K562 (cell line): ENCODE results near the gene LPIN2. TPM values are rescaled to one million over a fixed set of nuclear protein-coding genes. Genes with fewer than 3 reads are reported as not detected.

Source experiments
- GABPB1 ChIP-seq: sonication (generic); formaldehyde crosslinking; IDR thresholded peaks from 2 replicates; pipeline ENCODE4 v1.8.0; 2022; ENCODE audit warnings: mild to moderate bottlenecking, missing genetic modification reagents
- LCOR ChIP-seq: sonication (generic); formaldehyde crosslinking; IDR thresholded peaks from 2 replicates; pipeline ENCODE4 v1.8.0; 2022; ENCODE audit warnings: mild to moderate bottlenecking, missing genetic modification reagents
- MED1 ChIP-seq: sonication (generic); formaldehyde crosslinking; IDR thresholded peaks from 2 replicates; pipeline ENCODE4 v1.8.1; 2023; ENCODE audit warnings: missing genetic modification reagents, borderline replicate concordance
- PHB2 ChIP-seq: fragments of 450-650 bp; IDR thresholded peaks from 2 replicates; pipeline ENCODE4 v1.6.1; 2017; ENCODE audit warnings: low read depth
- POLR3A ChIP-seq: IDR thresholded peaks from 2 replicates; pipeline ENCODE4 v1.6.1; 2011; ENCODE audit warnings: borderline replicate concordance, mild to moderate bottlenecking, moderate library complexity; ENCODE audit not compliant: insufficient read length, insufficient read depth; ENCODE audit errors: extremely low read depth
- RFX7 ChIP-seq: fragments of 250-450 bp; sonication (Bioruptor Pico); IDR thresholded peaks from 2 replicates; pipeline ENCODE4 v1.5.1; 2021; ENCODE audit warnings: mild to moderate bottlenecking
- SMARCB1 ChIP-seq: IDR thresholded peaks from 2 replicates; pipeline ENCODE4 v1.6.1; 2011; ENCODE audit warnings: improper control_type of control experiment, low read depth; ENCODE audit not compliant: insufficient read length
- TRIM28 ChIP-seq: fragments of 450-650 bp; IDR thresholded peaks from 2 replicates; pipeline ENCODE4 v1.6.1; 2017
- XRCC4 ChIP-seq: IDR thresholded peaks from one replicate; pipeline ENCODE4 v1.6.1; 2011; ENCODE audit not compliant: insufficient read depth, insufficient read length; ENCODE audit errors: extremely low read depth
- YY1 ChIP-seq, 3 experiments: IDR thresholded peaks; 2 replicates each; pipeline ENCODE4 v1.6.1; 2011; ENCODE audit warnings: low read length in 2 of 3, mild to moderate bottlenecking in 2 of 3, moderate library complexity in 2 of 3, borderline replicate concordance in 1 of 3, control low read depth in 1 of 3, low read depth in 1 of 3; ENCODE audit not compliant: insufficient read depth in 3 of 3, insufficient replicate concordance in 2 of 3, control insufficient read depth in 1 of 3, insufficient read length in 1 of 3; ENCODE audit errors: extremely low read depth in 1 of 3
- polyA plus RNA-seq, 8 experiments: library from polyadenylated mRNA; depleted of rRNA in 4 of 8; stranded (reverse) in 5 of 8; unstranded in 3 of 8; fragments of >200 nt; fragmentation: Nextera tagmentation in 2 of 8; fragmentation: Illumina TruSeq in 1 of 8; extraction: Ambion mirVana in 2 of 8; extraction: Trizol in 1 of 8; gene quantifications; 2 replicates each; pipeline versions ENCODE4 v1.2.1 to v1.2.3, GENCODE V29; 2011 to 2014; ENCODE audit warnings: inconsistent platforms in 1 of 8, missing spikeins in 1 of 8
- total RNA-seq, 7 experiments: library from RNA; depleted of rRNA in 6 of 7; stranded (reverse); fragments of >200 nt in 6 of 7; fragmentation: Illumina TruSeq in 2 of 7; extraction: Trizol in 2 of 7; gene quantifications; 2 replicates each; pipeline versions ENCODE4 v1.2.1 to v1.2.3, GENCODE V29; 2011 to 2021; ENCODE audit warnings: low replicate concordance in 1 of 7
- TF ChIP-seq, protein P1 (sequence below): fragments of 450-650 bp; IDR thresholded peaks from 2 replicates; pipeline ENCODE4 v1.6.1; 2016; ENCODE audit warnings: missing biosample characterization, missing genetic modification characterization
- TF ChIP-seq, protein P2 (sequence below): fragments of 450-650 bp; IDR thresholded peaks from 2 replicates; pipeline ENCODE4 v1.6.1; 2018; ENCODE audit warnings: mild to moderate bottlenecking, low read depth; ENCODE audit not compliant: partially characterized antibody
- TF ChIP-seq, protein P3 (sequence below): fragments of 450-650 bp; formaldehyde crosslinking; conservative IDR thresholded peaks from 2 replicates; pipeline ENCODE4 v1.4.0; 2022; ENCODE audit warnings: mild to moderate bottlenecking, missing genetic modification characterization
- TF ChIP-seq, protein P4 (sequence below), 2 experiments: fragments of 450-650 bp; formaldehyde crosslinking in 1 of 2; IDR thresholded peaks; 2 replicates each; pipeline versions ENCODE4 v1.4.0 to v1.6.1; 2014 to 2020; ENCODE audit warnings: mild to moderate bottlenecking in 2 of 2, borderline replicate concordance in 1 of 2, low read depth in 1 of 2

LPIN2 gene
- total and polyA plus RNA-seq, 9 of the 15 experiments (the other 6 are each of a cell fraction or from before 2014, with no cell fraction given) = 5.2 to 34.8 (median 24.6) TPM

DNA sequence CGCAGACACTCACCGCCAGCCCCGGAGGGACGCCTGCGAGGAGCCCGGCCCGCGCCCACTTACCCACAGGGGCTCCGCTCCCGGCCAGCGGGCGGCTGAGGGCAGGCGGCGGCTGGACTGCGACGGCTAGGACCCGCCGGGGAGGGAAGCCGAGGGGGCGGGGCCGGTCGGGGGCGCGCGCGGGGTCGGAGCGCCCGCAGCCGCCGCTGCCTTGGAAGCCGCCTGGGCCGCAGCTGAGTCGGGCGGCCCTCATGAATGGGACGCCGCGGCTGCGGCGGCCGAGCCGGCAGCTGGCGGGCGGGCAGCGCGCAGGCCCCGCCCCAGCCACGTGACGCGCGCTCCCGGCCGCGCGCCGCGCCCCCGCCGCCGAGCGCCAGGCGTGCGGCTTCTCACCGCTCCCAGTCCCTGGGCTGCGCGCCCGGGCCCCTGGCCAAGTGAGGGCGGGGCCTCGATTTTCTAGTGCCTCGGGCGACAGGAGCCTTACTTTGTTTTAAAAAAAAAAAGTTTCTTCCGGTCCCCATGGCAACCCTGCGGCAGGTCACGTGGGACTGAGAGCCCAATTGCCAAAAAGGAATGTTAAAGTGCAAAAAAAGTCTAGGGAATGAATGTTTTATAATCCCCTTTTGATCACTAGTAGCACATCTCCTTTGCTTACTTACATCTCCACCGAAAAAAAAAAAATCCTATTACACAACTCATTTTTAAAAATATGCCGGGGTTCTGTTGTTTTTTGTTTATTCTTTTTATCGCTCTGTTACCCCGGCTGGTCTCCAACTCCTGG, at the start of gene LPIN2 (continued):
- peak in 2 of 3 experiments; percentile 74 to 87 for TF ChIP-seq YY1 (IDR thresholded peaks at IDR 0.05; ENCODE audit: borderline replicate concordance in 1 of 3, control insufficient read depth in 1 of 3, extremely low read depth in 1 of 3, insufficient read depth in 3 of 3, insufficient read length in 1 of 3, insufficient replicate concordance in 2 of 3, low read depth in 1 of 3, low read length in 2 of 3)
- no peak for TF ChIP-seq XRCC4
- TF ChIP-seq, protein P1, sequence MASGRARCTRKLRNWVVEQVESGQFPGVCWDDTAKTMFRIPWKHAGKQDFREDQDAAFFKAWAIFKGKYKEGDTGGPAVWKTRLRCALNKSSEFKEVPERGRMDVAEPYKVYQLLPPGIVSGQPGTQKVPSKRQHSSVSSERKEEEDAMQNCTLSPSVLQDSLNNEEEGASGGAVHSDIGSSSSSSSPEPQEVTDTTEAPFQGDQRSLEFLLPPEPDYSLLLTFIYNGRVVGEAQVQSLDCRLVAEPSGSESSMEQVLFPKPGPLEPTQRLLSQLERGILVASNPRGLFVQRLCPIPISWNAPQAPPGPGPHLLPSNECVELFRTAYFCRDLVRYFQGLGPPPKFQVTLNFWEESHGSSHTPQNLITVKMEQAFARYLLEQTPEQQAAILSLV = no peak
- no peak for TF ChIP-seq MED1 (CRISPR knock-in tag)
- no peak for TF ChIP-seq TRIM28
- no peak for TF ChIP-seq LCOR (CRISPR knock-in tag)
- no peak for TF ChIP-seq GABPB1 (CRISPR knock-in tag)
- no peak for TF ChIP-seq PHB2
- TF ChIP-seq SMARCB1 = no peak
- TF ChIP-seq, protein P2, sequence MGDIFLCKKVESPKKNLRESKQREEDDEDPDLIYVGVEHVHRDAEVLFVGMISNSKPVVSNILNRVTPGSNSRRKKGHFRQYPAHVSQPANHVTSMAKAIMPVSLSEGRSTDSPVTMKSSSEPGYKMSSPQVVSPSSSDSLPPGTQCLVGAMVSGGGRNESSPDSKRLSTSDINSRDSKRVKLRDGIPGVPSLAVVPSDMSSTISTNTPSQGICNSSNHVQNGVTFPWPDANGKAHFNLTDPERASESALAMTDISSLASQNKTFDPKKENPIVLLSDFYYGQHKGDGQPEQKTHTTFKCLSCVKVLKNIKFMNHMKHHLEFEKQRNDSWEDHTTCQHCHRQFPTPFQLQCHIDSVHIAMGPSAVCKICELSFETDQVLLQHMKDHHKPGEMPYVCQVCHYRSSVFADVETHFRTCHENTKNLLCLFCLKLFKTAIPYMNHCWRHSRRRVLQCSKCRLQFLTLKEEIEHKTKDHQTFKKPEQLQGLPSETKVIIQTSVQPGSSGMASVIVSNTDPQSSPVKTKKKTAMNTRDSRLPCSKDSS = no peak
- no peak for TF ChIP-seq POLR3A
- TF ChIP-seq, protein P3, sequence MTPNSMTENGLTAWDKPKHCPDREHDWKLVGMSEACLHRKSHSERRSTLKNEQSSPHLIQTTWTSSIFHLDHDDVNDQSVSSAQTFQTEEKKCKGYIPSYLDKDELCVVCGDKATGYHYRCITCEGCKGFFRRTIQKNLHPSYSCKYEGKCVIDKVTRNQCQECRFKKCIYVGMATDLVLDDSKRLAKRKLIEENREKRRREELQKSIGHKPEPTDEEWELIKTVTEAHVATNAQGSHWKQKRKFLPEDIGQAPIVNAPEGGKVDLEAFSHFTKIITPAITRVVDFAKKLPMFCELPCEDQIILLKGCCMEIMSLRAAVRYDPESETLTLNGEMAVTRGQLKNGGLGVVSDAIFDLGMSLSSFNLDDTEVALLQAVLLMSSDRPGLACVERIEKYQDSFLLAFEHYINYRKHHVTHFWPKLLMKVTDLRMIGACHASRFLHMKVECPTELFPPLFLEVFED (CRISPR knock-in tag) = no peak
- TF ChIP-seq, protein P4, sequence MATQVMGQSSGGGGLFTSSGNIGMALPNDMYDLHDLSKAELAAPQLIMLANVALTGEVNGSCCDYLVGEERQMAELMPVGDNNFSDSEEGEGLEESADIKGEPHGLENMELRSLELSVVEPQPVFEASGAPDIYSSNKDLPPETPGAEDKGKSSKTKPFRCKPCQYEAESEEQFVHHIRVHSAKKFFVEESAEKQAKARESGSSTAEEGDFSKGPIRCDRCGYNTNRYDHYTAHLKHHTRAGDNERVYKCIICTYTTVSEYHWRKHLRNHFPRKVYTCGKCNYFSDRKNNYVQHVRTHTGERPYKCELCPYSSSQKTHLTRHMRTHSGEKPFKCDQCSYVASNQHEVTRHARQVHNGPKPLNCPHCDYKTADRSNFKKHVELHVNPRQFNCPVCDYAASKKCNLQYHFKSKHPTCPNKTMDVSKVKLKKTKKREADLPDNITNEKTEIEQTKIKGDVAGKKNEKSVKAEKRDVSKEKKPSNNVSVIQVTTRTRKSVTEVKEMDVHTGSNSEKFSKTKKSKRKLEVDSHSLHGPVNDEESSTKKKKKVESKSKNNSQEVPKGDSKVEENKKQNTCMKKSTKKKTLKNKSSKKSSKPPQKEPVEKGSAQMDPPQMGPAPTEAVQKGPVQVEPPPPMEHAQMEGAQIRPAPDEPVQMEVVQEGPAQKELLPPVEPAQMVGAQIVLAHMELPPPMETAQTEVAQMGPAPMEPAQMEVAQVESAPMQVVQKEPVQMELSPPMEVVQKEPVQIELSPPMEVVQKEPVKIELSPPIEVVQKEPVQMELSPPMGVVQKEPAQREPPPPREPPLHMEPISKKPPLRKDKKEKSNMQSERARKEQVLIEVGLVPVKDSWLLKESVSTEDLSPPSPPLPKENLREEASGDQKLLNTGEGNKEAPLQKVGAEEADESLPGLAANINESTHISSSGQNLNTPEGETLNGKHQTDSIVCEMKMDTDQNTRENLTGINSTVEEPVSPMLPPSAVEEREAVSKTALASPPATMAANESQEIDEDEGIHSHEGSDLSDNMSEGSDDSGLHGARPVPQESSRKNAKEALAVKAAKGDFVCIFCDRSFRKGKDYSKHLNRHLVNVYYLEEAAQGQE (IDR thresholded peaks at IDR 0.05; ENCODE audit: borderline replicate concordance) = peak; percentile 81
- TF ChIP-seq, protein P4 (CRISPR knock-in tag; IDR thresholded peaks at IDR 0.05; ENCODE audit: low read depth) = no peak
- TF ChIP-seq RFX7 (CRISPR knock-in tag) = no peak
